Measurements from ENCODE around the gene PANK2.
"Not testable (repeated sequence)": the region's sequence is repeated elsewhere in the genome, so short reads cannot be mapped to it uniquely, and the experiment has no call there.

Gene PANK2

DNA sequence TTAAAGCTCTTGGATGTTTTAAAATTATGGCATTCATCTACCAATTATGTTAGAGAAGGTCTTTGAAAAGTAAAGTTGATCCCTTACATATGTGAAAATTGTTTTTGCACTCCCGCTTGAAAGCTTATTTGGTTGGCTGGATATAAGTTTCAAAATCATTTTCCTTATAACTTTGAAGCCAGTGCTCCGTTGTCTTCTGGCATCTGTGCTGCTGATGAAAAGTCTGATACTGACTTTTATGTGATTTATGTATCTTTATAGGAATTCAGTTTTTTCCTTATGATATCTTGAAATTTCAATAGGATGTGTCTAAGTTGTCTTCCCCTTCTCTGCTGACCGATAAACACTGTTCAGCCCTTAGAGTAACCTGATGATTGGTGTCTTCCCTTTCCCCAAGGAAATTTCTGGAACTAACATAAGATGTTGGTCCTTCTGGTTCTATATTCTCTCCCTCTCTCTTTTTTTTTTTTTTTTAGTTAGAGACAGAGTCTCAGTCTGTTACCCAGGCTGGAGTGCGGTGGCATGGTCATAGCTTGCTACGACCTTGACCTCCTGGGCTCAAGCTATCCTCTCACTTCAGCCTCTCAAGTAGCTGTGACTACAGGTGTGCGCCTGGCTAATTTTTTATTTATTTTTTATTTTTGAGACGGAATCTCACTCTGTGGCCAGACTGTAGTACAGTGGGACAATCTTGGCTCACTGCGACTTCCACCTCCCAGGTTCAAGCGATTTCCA lies 12.7 kb downstream of the PANK2 start:
- DNase-seq: no peak

GRCh38 chr20:3902446-3902845 lies 13.3 kb downstream of the PANK2 start:
- no peak for DNase-seq

GRCh38 chr20:3904224-3904623 lies 15.0 kb downstream of the PANK2 start:
- DNase-seq: no peak

GRCh38 chr20:3904857-3905256 lies 15.7 kb downstream of the PANK2 start:
- no peak for DNase-seq

DNA sequence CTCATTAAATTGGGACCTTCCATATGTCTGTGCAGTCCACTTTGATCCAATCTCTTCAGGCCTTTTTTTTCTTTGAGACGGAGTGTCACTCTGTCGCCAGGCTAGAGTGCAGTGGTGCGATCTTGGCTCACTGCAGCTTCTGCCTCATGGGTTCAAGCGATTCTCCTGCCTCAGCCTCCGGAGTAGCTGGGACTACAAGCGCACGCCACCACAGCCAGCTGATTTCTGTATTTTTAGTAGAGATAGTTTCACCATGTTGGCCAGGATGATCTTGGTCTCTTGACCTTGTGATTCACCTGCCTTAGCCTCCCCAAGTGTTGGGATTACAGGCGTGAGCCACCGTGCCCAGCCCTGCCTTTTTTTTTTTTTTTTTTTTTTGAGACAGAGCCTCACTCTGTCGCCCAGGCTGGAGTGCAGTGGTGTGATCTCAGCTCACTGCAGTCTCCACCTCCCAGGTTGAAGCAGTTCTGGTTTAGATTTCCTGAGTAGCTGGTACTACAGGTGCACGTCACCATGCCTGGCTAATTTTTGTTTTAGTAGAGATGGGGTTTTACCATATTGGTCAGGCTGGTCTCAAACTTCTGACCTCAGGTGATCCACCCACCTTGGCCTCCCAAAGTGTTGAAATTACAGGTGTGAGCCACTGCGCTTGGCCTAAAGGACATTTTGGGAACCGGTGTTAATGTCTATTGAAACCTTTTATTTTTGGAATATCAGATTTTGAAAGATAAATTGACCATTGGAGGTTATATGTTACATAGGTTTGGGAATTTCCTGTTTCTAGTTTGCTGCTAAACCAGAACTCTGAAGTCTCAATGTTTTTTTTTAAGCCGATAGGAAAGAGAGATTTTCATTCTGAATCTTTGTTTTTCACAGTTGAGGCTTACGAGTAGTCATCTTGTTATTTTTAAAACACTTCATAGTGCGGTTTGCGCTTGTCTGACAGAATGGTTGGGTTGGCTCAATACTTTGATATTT lies 17.8 kb downstream of the PANK2 start:
- not testable (repeated sequence) for DNase-seq

DNA sequence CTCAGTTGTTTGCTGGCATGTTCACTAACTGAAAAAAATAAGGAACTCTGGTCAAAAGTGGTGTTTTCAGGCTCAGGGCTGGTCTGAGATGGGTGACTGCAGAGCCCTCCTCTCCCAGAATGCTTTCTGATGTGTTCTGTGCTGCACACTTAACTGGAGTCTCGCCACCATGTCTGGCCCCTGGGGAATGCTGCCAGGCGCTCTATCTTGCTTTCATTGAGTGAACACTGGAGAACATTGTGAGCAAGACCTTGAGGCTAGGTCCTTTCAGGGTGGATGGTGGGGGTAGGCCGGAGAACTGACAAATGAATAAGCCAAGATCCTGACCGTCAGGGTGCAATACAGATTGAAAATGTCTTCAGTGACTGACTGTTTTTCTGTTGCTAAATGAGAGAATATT lies 19.5 kb downstream of the PANK2 start:
- no peak for DNase-seq

DNA sequence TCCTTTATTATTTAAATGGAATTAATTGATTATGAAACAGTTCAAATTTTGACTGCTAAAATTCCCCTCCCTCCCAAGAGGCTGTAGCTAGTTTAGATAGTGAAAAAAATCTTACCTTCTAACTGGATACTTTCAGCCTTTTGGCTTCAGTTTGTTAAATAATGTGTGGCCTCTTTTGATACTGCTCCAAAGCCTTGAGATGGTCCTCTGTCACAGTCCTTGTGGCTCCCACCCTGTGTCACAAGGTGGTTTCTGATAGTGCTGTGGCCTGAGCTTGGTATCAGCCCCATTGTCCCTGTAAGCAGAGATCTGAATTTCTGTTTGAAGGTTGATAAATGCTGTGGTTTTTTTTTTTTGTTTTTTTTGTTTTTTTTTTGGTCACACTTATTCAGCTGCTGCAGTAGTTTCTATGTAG lies 20.8 kb downstream of the PANK2 start:
- no peak for DNase-seq

DNA sequence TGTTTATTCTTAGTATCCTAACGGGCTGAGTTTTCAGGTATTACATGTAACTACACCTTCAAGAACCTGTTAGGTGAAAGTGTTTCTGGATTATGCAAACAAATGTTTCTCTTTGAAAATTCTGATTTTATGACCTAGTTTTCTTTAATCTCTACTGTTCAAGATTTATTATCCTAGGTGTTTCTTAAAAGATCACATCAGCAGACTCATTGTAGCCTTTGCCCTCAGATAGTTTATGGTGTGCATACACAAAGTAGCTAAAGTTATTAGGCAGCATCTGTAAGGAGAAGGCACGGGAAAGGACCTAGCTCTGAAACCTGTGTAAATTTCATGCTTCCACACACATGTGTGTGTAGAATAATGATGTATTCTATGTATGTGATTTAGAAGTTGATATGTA lies 21.7 kb downstream of the PANK2 start:
- no peak for DNase-seq

GRCh38 chr20:3911956-3912355 lies 22.8 kb downstream of the PANK2 start:
- DNase-seq: no peak

- no peak for DNase-seq
These were observed 25.3 kb downstream of the PANK2 start for GRCh38 chr20:3914446-3914845.

DNA sequence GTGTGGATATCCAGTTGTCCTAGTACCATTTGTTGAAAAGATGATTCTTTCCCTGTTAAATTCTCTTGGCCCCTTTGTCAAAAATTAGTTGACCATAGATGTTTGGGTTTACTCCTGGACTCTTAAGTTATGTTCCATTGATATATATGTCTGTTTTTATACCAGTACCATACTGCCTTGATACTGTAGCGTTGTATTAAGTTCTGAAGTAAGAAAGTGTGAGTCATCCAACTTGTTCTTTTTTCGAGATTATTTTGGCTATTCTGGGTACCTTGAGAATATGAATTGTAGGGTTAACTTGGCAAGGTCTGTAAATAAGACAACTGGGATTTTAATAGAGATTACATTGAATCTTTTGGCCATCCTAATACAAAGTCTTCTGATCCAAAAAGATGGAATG lies 26.5 kb downstream of the PANK2 start:
- no peak for DNase-seq

DNA sequence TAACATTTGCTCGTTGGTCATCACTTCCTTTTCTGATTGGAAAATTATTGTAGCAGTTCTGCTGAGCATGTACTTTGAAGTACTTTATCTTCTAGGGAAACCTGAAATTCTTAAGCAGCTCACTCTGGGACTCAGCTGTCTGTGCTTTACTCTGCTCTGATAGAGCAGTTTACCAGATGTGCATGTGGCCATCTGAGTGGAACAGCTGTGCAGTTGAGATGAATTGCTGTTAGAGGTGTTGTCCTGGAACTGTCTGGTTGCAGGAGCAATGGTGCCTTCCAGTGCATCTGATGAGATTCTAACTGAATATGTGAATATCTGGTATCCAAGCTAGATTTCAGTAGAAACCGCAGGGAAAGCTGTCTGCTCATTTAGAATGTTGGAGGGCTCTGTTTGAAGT lies 27.2 kb downstream of the PANK2 start:
- DNase-seq: no peak

DNA sequence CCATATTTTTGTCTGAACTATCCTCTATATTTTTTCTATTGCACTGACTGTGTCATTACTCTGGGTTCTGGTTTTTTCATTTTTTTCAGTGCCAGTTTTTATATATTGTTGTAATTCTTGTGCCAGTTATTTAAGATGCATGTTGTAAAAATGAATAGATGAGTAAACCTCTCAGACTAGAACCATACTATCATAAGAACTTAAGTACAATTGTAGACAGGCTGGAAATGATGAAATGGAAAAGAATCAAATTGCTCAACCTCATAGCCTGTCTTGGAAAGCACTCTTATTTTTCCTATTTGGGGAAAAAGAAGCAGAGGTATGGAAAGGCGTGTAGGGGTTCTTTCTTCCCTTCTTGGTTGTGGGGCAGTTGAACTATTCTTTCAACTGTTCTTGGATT lies 30.2 kb downstream of the PANK2 start:
- no peak for DNase-seq

DNA sequence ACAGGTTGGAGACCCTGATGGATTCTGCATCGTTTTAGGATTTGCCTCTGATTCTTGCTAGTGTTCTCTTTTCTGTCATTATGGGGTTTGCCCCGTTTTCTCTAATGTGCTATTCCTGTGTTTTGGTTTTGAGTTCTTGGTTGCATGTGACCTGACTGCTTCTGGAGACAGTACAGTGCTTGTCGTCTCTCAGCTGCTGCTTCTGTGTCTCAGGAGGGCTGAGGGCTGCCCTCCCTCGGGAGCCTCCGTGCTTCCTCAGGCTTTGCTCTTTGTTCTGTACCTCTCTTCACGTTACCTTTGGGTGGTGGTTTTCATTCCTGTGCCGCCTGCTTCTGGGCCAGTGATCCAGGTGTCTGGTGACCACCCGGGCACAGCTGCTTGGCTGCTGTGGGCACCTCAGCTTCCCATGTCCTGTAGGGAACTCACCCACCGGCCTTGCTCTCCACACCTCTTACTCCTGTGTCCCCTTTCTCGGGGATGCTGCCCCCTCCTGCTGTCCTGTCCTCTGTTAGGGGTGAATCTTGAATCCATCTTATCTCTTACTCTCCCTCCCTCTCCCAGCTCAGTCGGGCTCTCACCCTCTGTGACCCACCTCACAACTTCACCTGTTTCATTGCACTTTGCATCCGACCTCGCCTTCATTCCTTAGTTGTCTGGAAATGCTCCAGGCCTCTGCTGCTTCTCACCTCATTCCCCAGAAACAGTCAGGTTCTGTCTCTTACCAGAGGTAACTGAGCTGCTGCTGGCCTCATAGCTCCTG lies 33.2 kb downstream of the PANK2 start:
- no peak for DNase-seq

DNA sequence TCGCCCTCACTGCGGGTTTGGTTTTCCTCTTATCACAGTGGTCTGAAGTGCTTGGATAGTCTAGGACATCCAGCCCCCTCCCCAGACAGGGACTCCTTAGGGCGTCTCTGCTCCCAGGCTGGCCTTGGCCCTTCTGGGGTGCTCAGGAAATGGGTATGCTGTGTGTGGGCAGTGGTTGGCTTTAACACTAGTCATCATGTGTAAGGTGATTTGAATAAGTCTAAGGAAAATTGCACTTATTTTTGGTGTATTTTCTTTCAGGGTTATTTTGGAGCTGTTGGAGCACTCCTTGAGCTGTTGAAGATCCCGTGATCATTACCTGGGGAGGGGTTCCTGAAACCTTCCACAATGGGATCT lies 33.8 kb downstream of the PANK2 start:
- no peak for DNase-seq

- DNase-seq: peak; percentile 68
These were observed 34.6 kb downstream of the PANK2 start for GRCh38 chr20:3923818-3924217.

DNA sequence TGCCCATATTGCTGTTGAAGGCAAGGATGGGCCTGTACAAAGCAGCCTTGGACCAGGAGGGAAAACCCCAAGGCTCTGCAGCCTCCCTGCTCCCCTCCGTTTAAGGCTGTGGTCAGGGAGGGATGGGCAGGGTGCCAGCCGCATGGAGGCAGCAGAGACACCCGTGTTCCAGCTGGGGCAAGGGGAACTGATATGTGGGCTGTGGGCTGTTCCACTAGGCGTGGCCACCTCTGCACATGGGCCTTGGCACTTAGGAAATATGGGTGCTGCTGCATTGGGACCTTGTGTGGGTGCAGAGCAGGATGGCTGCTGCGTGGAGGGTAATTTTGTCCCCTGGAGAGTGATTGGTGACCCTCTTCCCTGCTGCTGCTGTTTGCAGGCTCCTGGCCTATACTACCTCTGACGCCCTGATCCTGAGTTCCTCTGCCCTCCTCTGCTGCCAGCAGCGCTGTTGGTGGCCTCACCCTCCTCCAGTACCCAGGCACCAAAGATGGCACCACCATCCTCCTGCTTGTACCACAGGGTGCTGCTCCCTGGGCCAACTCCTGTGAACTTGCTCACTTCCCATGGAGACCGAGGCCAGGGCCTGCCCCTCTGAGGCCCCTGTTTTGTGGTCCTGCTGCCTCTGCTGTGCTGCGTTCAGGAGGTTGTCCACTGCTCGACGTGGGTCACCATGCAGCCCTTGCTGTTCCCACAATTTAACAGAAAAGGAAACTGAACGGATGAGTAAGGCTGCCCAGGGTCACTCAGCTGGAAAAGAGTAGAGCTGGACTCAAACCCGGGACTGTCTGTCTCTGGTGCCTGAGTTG lies 35.3 kb downstream of the PANK2 start:
- DNase-seq: no peak

DNA sequence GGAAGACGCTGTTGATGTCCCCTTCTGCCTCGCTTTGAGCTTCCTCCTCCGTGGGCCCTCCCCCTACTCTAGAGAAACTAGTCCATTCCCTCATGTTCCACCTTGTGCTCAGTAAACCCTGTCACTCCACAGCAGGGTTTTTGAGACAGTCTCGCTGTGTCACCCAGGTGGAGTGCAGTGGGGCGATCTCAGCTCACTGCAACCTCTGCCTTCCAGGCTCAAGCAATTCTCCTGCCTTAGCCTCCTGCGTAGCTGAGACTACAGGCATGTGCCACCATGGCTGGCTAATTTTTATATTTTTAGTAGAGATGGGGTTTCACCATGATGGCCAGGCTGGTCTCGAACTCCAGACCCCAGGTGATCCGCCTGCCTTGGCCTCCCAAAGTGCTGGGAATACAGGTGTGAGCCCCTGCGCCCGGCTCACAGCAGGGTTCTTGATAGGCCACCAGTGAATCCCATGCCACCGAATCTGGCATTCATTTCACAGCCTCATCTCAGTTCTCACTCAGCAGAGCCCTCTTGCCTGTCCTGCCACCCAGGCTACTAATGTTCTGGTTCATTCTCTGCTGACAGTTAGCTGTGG lies 36.0 kb downstream of the PANK2 start:
- DNase-seq: no peak

DNA sequence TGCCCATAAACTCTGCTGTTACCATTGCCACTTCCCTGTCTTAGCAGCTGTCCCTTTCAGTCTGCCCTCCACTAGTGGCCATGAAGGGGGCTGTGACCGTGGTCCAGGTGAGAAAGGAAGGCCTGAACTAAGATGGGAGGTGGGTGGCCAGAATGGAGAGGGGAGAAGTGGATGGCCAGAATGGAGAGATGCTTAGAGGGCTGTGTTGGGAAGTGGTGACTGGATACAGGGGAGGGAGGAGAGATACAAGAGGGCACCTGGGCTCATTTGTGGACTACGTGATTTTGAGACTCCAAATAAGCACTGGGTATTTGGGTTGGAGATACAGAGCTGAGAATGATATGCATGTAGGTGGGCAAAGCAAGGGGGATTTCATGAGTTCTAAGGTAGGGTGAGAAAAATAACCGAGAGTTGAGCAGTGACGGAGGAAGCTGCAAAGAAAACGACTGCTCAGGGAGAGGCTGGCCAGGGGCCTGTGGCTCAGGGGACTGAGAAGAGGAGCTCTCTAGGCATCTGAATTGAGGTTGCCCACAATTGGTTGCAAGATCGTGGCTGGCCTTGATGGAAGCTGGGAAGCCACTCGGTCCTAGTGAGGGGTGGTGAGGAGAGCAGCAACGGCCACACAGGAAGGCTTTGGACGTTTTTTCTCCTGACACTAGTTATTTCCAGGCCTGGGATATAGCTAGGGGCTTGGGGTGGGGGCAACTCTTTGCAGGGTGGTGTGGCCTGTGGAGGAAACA lies 36.9 kb downstream of the PANK2 start:
- no peak for DNase-seq

- no peak for DNase-seq
These were observed 38.5 kb downstream of the PANK2 start for GRCh38 chr20:3927486-3928291.

DNA sequence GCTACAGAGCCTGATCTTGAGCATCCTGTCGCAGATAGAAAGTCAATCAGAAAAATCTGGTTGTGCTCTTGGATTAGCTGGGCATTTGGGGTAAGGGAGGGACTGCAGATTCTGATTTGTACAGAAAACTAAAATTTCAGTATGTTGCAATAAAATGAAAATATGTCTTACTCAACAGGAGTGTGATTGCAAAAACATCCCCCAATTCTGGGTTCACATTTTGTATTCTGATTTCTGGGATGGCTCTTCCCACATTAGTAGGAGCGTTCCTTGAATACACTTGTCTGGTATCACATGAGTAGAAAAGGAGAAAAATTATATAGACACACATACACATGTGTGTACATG lies 40.5 kb downstream of the PANK2 start:
- DNase-seq: no peak
